ENCODE measurements around the gene MIXL1.
"Not testable (repeated sequence)": the region's sequence is repeated elsewhere in the genome, so short reads cannot be mapped to it uniquely, and the experiment has no call there.

The MIXL1 gene

GRCh38 chr1:226223157-226223785, at the start of gene MIXL1:
MIXL1 (plus strand) TSS chr1:226223664; CDS start chr1:226223682, 18 bp downstream.
- no peak for DNase-seq

- no peak for DNase-seq
Observed at GRCh38 chr1:226176870-226177269, 46.6 kb upstream of the MIXL1 start.

GRCh38 chr1:226181996-226182714, 41.3 kb upstream of the MIXL1 start:
- DNase-seq: peak; percentile 83 to 90

- DNase-seq: peak in 1 of 2 experiments; percentile 8
Observed at GRCh38 chr1:226185141-226186036, 38.1 kb upstream of the MIXL1 start.

- DNase-seq: peak; percentile 88 to 92
Observed at GRCh38 chr1:226186124-226187018, 37.1 kb upstream of the MIXL1 start, which contains the start of gene ACBD3. ACBD3 (minus strand) TSS chr1:226186741; CDS start chr1:226186675, 66 bp downstream.

GRCh38 chr1:226187019-226187322, 36.5 kb upstream of the MIXL1 start:
- DNase-seq: no peak

GRCh38 chr1:226187380-226187779, 36.1 kb upstream of the MIXL1 start:
- no peak for DNase-seq

- DNase-seq: no peak
Observed at GRCh38 chr1:226195144-226195543, 28.3 kb upstream of the MIXL1 start.

GRCh38 chr1:226199971-226200370, 23.5 kb upstream of the MIXL1 start:
- DNase-seq: no peak

GRCh38 chr1:226201029-226201593, 22.4 kb upstream of the MIXL1 start:
- DNase-seq: peak; percentile 35 to 63

- no peak for DNase-seq
Observed at GRCh38 chr1:226202246-226202645, 21.2 kb upstream of the MIXL1 start.

- not testable (repeated sequence) for DNase-seq
Observed at GRCh38 chr1:226202666-226203065, 20.8 kb upstream of the MIXL1 start.

- DNase-seq: no peak
Observed at GRCh38 chr1:226203240-226203639, 20.2 kb upstream of the MIXL1 start.

- DNase-seq: no peak
Observed at GRCh38 chr1:226203655-226204054, 19.8 kb upstream of the MIXL1 start.

GRCh38 chr1:226204198-226204597, 19.3 kb upstream of the MIXL1 start:
- DNase-seq: no peak

GRCh38 chr1:226207048-226207447, 16.4 kb upstream of the MIXL1 start:
- DNase-seq: no peak

- no peak for DNase-seq
Observed at GRCh38 chr1:226209307-226210059, 14.0 kb upstream of the MIXL1 start.

GRCh38 chr1:226210571-226211176, 12.8 kb upstream of the MIXL1 start:
- no peak for DNase-seq

GRCh38 chr1:226211181-226211821, 12.2 kb upstream of the MIXL1 start:
- no peak for DNase-seq

- DNase-seq: no peak
Observed at GRCh38 chr1:226212545-226212944, 10.9 kb upstream of the MIXL1 start.

Data from Kasumi-1 (cell line).